ENCODE results near the gene DIPK1B.

DNA sequence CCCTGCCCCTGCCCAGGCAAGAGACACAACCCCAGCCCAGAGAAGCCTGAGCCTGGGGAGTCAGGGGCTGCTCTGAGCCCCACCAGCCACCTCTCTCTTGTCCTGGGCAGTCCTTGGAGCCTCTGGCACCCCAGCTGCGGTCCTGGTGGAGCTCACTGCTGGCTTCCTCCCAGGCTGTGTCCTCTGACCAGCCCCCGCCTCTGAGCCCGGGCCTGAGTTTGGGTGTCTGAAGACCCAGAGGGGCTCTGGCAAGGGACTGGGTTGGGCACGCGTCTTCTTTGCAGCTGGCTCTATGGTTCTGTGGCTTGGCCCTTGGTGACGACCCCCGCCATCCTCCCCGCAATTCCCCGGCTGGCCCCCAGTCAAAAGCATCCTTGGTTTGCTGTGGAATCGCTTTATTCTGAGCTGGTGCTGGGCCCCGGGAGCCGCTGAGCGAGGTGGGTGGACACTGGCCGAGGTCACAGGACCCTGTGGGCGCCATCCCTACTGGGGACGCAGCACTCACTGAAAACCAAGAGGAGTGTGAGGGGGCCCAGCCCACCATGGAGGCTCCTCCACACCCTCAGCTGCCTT, 31.4 kb downstream of the DIPK1B start:
- TF ChIP-seq POLR2A (IDR thresholded peaks at IDR 0.05; ENCODE audit: low read depth, low read length) (no peak), POLR2AphosphoS5 (IDR thresholded peaks at IDR 0.05; ENCODE audit: low read depth, low read length) (no peak), TAF1 (IDR thresholded peaks at IDR 0.05; ENCODE audit: borderline replicate concordance, low read depth, low read length) (no peak)
